Hematopoietic multipotent progenitor cell treated with erythropoietin and hydrocortisone succinate and interleukin-3 and kit ligand, for 4 days (in vitro differentiated cells): ENCODE data around the gene IFNA4.
"Not testable (repeated sequence)": the region's sequence is repeated elsewhere in the genome, so short reads cannot be mapped to it uniquely, and the experiment has no call there.

ENCODE experiments used
- DNase-seq: peaks from one replicate; pipeline ENCODE4 v3.0.0-alpha.2; 2015

The IFNA4 gene

GRCh38 chr9:21187487-21187886, at the start of gene IFNA4:
Gene IFNA4, minus strand, starts transcription at chr9:21187587. Its CDS starts 56 bp downstream, at chr9:21187531.
- not testable (repeated sequence) for DNase-seq

GRCh38 chr9:21236360-21236714, 49.0 kb upstream of the IFNA4 start:
- not testable (repeated sequence) for DNase-seq

GRCh38 chr9:21235468-21236359, 48.3 kb upstream of the IFNA4 start:
- peak; percentile 88 for DNase-seq

- no peak for DNase-seq
Measured at GRCh38 chr9:21234153-21234687, 46.8 kb upstream of the IFNA4 start.

- no peak for DNase-seq
Measured at GRCh38 chr9:21233258-21233657, 45.9 kb upstream of the IFNA4 start.

GRCh38 chr9:21228122-21228521, 40.7 kb upstream of the IFNA4 start, which contains the start of gene IFNA17:
Gene IFNA17, minus strand, starts transcription at chr9:21228222. Its CDS starts 49 bp downstream, at chr9:21228173.
- DNase-seq, result no peak

GRCh38 chr9:21217211-21217610, 29.8 kb upstream of the IFNA4 start, which contains the start of gene IFNA16:
Gene IFNA16, minus strand, starts transcription at chr9:21217311. Its CDS starts 6 bp downstream, at chr9:21217305.
- not testable (repeated sequence) for DNase-seq

GRCh38 chr9:21213411-21214326, 26.3 kb upstream of the IFNA4 start:
- DNase-seq, result peak; percentile 68

GRCh38 chr9:21212160-21212559, 24.8 kb upstream of the IFNA4 start:
- not testable (repeated sequence) for DNase-seq

- DNase-seq, result not testable (repeated sequence)
Measured at GRCh38 chr9:21210782-21211181, 23.4 kb upstream of the IFNA4 start.

GRCh38 chr9:21210311-21210710, 22.9 kb upstream of the IFNA4 start:
- DNase-seq, result no peak

- DNase-seq, result not testable (repeated sequence)
Measured at GRCh38 chr9:21207043-21207442, 19.7 kb upstream of the IFNA4 start, which contains the start of gene IFNA10. Gene IFNA10, minus strand, starts transcription at chr9:21207143. Its CDS starts 46 bp downstream, at chr9:21207097.

- DNase-seq, result peak; percentile 14
Measured at GRCh38 chr9:21205204-21205603, 17.8 kb upstream of the IFNA4 start.

- not testable (repeated sequence) for DNase-seq
Measured at GRCh38 chr9:21202105-21202504, 14.7 kb upstream of the IFNA4 start, which contains the start of gene IFNA7. Gene IFNA7, minus strand, starts transcription at chr9:21202205. Its CDS starts 40 bp downstream, at chr9:21202165.

- DNase-seq, result peak; percentile 73
Measured at GRCh38 chr9:21194867-21195776, 7.7 kb upstream of the IFNA4 start.

GRCh38 chr9:21182810-21183736, 4.3 kb downstream of the IFNA4 start:
- peak; percentile 76 for DNase-seq

- no peak for DNase-seq
Measured at GRCh38 chr9:21174671-21175070, 12.7 kb downstream of the IFNA4 start.

- no peak for DNase-seq
Measured at GRCh38 chr9:21172156-21172555, 15.2 kb downstream of the IFNA4 start.

- no peak for DNase-seq
Measured at GRCh38 chr9:21171351-21171750, 16.0 kb downstream of the IFNA4 start.

- DNase-seq, result not testable (repeated sequence)
Measured at GRCh38 chr9:21166560-21166959, 20.8 kb downstream of the IFNA4 start, which contains the start of gene IFNA21. Gene IFNA21, minus strand, starts transcription at chr9:21166660. Its CDS starts 48 bp downstream, at chr9:21166612.
